ENCODE results near the gene TMPRSS5.

- TF ChIP-seq CTCF (conservative IDR thresholded peaks at IDR 0.05; ENCODE audit: low read depth, low read length) (no peak), EZH2 (IDR thresholded peaks at IDR 0.05; ENCODE audit: low read length, unreplicated experiment) (no peak)
These were observed 20.3 kb downstream of the TMPRSS5 start for GRCh38 chr11:113685654-113686359.

Measured in PC-3 (cell line).